Measurements from ENCODE around the gene MAPK1.
"Not testable (repeated sequence)": the region's sequence is repeated elsewhere in the genome, so short reads cannot be mapped to it uniquely, and the experiment has no call there.

MAPK1 gene

DNA sequence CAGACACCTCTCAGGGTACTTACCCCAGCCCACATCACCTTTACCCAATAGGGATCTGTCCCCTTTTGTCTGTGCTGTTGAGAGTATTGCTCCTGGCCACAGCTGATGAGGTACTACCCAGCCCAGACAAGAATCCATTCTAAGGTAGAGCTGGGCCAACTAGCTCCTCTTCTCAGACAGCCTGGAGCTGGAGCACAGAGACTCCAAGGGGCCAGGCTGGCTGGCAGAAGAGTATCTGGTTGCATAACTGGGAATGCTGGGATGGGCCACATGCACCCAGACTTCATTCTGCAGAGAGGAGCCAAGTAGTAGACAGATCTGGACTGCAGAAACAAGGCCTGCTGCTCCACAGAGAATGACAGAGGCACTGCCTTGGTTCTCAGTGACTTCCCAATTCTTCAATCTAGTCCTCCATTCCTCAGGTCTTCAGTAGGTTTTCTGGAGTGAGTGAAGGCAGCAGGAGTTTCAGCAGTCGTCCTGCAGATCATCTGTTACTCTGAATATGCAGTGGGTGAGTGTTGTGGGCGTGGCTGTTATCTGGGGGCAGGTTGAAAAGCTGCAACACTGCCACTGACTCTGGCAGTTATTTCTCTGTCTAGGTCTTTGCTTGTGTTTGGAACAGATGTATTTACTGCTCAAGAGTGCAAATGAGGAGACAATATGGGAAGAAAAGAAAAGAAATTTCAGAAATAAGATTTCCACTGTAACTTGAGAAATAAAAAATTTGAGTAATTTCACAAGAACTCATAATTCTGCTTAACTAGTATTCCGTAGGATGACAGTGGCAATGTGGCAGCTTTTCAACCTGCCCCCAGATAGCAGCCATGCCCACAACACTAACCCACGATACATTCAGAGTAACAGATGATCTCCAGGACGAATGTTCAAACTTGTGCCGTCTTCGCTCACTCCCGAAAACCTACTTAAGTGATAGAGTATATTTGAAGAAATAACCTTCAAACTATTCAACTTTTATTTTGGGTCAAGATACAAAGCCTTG, 34.9 kb downstream of the MAPK1 start:
- H3K4me3 ChIP-seq (ENCODE audit: low read depth, low read length), result no peak overlapping the region
- ChIA-PET CTCF (interaction anchor here (2.2 kb wide), 1 partner anchor 9 kb away, joined by 6 read pairs; no protein-coding TSS in a partner anchor), POLR2A (no interaction called here)
- no peak for DNase-seq (ENCODE audit: low read depth, low spot score)
- no peak for TF ChIP-seq CTCF (IDR thresholded peaks at IDR 0.05; ENCODE audit: insufficient read depth, low read length, missing control alignments)

GRCh38 chr22:21829523-21829922, 37.9 kb downstream of the MAPK1 start:
- CTCF ChIA-PET, result no interaction called here
- POLR2A ChIA-PET, result no interaction called here
- H3K4me3 ChIP-seq (ENCODE audit: low read depth, low read length), result no peak overlapping the region
- no peak for TF ChIP-seq CTCF (IDR thresholded peaks at IDR 0.05; ENCODE audit: insufficient read depth, low read length, missing control alignments)
- no peak for DNase-seq (ENCODE audit: low read depth, low spot score)

GRCh38 chr22:21828268-21828638, 39.2 kb downstream of the MAPK1 start:
- no peak for TF ChIP-seq CTCF (IDR thresholded peaks at IDR 0.05; ENCODE audit: insufficient read depth, low read length, missing control alignments)
- POLR2A ChIA-PET, result no interaction called here
- no peak overlapping the region for H3K4me3 ChIP-seq (ENCODE audit: low read depth, low read length)
- no peak for DNase-seq (ENCODE audit: low read depth, low spot score)
- CTCF ChIA-PET, result no interaction called here

DNA sequence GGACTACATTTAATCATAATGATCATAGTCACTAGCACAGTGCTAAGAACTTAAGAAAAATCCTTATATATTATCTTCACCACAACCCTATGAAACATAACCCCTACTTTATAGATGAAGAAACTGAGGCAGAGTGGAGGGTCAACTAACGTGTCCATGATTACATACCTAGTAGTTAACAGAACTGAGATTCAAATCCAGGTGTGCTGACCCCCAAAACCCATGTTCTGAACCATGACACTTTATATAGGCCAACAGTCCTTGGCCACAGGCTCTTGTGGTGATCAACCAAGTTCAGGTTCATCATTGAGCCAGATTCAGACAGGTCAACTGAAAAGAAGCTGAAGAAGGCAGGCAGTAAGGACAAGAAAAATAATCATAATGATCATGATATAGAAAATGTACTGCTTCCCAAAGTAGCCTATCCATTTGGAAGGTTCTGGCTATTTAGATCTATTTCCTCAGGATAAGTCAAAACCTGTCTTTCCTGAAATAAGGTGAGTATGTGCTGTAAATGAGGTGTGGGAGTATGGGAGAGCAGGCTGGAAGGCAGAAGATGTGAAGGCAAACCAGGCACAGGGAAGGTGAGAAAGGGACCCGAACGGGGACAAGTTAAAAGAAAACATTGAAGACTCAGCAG, 39.7 kb downstream of the MAPK1 start:
- no peak for TF ChIP-seq CTCF (IDR thresholded peaks at IDR 0.05; ENCODE audit: insufficient read depth, low read length, missing control alignments)
- no peak for DNase-seq (ENCODE audit: low read depth, low spot score)
- no peak overlapping the region for H3K4me3 ChIP-seq (ENCODE audit: low read depth, low read length)
- ChIA-PET POLR2A (no interaction called here), CTCF (no interaction called here)

DNA sequence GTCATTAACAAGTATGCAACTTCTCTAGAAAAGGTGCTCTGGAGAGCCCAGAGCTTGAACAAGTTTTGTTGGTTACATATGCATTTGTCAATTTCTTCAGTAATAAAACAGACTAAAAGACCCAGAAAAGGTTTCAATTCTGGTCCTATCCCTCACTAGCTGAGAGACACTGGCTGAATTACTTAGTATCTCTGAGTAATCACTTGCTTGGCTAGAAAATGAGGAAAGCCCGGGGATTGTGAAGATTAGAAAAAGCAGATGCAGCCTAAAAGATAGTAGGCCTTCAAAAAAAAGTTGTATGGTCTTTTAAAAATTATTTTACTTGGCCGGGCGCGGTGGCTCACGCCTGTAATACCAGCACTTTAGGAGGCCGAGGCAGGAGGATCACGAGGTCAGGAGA, 41.2 kb downstream of the MAPK1 start:
- H3K4me3 ChIP-seq (ENCODE audit: low read depth, low read length), result no peak overlapping the region
- DNase-seq (ENCODE audit: low read depth, low spot score), result no peak
- ChIA-PET CTCF (interaction anchor here (1.3 kb wide), 1 partner anchor 10 kb away, joined by 4 read pairs; no protein-coding TSS in a partner anchor), POLR2A (no interaction called here)
- no peak for TF ChIP-seq CTCF (IDR thresholded peaks at IDR 0.05; ENCODE audit: insufficient read depth, low read length, missing control alignments)

- H3K4me3 ChIP-seq (ENCODE audit: low read depth, low read length); DNase-seq (ENCODE audit: low read depth, low spot score); POLR2A ChIA-PET: not testable (repeated sequence)
- CTCF ChIA-PET, result interaction anchor here (0.9 to 1.3 kb wide), 3 partner anchors 11 to 25 kb away, joined by 3 to 4 read pairs (median 3); no protein-coding TSS in a partner anchor
Observed at GRCh38 chr22:21824962-21825361, 42.5 kb downstream of the MAPK1 start.

Data from AG04449 (cell line).